Measurements from ENCODE around the gene YIF1A.
A peak's percentile ranks its signal among the peaks of the same experiment; 100 is the strongest.
"Not testable (repeated sequence)": the region's sequence is repeated elsewhere in the genome, so short reads cannot be mapped to it uniquely, and the experiment has no call there.

YIF1A gene

DNA sequence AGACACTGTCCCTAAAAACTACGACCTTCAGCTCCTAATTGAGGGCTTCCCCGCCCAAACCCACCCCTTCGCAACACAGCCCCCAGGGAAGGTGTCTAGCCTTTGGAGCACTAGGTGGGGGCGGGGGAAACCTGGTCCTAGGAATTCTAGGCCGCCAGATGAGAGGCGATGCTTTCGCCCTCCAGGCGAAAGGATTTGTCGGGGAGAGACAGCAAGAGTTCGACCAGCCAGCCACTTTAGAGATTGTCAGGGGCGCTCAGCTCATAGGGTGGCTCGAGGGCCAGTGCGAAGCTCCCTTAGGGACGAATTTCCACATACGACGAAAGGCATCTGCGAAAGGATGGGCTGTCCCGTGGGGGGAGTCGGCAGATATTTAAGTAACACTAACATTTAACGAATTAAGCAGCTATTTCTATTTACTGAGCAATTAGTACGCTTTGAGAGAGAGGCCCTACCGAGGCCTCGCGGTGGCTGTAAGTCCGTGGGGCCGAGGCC lies 22.6 kb upstream of the YIF1A start:
- peak in 1 of 2 experiments; percentile 84 for DNase-seq

GRCh38 chr11:66310803-66311440 lies 22.0 kb upstream of the YIF1A start:
- not testable (repeated sequence) for DNase-seq

GRCh38 chr11:66310324-66310723 lies 21.4 kb upstream of the YIF1A start:
- DNase-seq, result no peak

DNA sequence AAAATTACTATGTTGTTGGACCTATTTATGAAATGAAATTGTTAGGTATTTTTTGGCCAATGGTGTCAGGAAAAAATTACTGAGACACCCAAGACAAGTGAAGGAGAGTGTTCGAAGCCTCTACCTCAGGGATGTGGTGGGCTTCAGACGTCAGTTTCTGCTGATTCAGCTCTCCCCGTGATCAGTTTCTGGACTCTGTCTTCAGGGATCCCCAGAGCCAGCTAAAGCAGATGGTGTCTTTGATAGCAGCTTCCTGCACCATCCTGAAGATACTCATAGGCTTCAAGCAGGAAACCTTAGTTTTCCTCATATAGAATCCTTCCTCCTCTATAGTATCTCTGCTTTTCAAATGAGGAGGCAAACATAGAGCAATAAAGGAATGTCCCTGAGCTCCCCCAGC lies 20.5 kb upstream of the YIF1A start:
- no peak for DNase-seq

GRCh38 chr11:66302656-66303055 lies 13.7 kb upstream of the YIF1A start:
- no peak for DNase-seq

- DNase-seq, result no peak
These were observed 10.2 kb upstream of the YIF1A start for GRCh38 chr11:66299186-66299585.

DNA sequence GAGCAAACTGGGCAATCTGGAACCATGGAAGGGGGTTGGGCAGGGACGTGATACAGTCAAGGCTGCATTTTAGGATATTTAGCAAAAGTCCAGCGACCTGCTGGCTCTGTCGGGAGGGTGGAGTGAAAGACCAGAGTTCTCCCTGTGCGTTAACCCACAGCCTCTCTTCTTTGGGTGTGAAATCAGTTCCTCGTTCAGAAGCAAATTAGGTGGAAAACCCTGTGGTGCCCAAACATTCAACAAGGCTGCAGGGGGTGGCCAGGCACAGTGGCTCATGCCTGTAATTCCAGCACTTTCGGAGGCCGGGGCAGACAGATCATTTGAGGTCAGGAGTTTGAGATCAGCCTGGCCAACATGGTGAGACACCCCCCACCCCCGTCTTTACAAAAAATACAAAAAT lies 8.7 kb upstream of the YIF1A start:
- no peak for DNase-seq

- DNase-seq, result no peak
These were observed 6.0 kb upstream of the YIF1A start for GRCh38 chr11:66294626-66295620.

- no peak for DNase-seq
These were observed 5.1 kb upstream of the YIF1A start for GRCh38 chr11:66293777-66294625.

GRCh38 chr11:66293352-66293751 lies 4.4 kb upstream of the YIF1A start:
- DNase-seq, result no peak

DNA sequence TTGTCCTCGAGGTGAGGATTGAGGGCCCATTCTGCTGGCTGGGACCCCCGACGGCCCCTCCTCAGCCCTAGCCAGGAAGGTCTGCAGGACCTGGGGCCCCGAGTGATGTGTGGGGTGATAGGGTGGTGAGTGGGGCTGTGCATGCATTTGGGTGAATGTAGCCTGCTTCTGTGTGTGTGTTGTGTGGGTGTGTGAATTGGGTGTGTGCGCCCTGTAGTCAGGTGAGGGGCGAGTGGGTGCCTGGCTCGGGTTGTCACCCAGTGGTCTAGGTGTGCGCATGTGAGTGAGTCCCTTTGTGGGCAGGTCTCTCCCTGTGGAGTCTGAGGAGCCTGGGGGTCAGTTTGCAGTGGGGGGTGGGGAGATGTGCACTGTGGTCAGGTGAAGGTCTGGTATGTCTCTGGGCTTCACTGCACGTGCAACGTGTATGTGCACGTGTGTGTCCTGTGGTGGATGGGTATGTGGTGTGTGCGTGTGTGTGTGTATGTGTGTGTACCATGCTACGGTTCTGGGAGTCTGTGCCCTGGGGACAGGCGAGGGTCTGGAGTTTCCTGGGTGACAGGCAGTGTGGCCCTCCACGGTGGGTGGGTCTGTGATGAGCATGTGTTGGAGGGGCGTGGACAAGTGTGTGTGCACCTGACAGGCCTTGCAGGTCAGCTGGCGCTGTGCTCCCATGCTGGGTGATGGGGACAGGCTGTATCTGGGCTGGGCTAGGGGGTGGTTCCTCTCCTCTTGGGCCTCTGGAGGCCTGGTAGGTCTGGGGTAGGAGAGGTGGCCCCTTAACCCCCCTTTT lies 3.8 kb upstream of the YIF1A start:
- no peak for DNase-seq

DNA sequence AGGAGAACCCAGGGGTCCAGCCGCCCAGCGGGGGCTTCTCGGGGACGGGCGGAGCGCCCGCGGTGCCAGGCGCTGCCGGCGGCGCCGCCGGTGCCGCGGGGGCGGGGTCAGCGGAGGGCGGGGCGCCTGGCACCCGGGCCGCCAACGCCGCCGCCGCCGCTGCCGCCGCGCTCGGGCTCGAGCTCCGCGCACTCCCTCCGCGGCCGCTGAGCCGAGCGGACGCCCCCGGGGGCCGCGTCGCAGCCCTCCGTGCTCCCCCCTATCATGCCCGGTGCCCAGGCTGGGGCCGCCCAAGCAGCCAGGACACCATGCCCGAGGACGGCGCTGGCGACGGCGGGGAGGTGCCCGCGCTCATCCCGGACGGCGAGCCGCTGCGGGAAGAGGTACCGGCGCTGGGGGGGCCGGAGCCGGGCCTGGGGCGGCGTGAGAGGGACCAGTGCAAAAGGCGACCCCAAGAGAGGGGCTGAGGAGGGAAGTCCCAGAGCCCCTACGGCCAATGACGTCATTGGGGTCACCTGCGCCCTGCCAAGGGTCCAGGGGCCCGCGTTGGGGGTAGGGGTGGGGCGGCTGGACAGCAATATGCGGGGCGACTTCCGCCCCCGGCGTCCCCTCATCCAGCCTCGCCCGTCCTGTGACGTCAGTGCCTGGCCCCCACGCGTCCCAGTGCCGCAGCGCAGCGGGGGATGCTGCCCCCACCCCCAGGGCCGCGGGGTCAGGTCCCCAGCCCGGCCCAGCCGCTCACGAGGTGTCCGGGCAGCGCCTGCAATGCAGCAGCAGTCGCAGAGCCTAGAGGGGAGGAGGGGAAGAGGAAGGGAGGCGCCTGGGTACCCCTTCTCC lies 3.0 kb upstream of the YIF1A start, which contains the start of gene TMEM151A:
Gene TMEM151A (plus strand): TSS at position 189 of the 837 bp plus-strand sequence. CDS start 120 bp downstream, at position 309.
- no peak for DNase-seq

DNA sequence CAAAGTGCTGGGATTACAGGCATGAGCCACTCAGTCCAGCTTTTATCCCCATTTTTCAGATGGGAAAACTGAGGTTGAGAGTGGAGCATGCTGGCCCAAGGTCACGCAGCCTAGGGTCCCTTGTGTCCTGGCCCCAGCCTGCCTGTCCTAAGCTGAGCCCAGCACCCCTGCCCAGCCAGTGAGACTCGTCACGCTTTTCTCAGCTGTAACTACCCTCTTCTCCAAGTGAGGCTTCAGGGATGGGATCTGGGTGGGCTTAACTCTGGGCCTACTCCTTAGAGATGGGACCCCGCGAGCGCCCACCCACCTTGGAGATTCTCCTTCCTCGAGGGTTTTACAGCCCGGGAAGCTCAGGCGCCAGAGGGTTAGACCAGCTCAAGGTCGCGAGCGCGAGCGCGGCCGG lies 2.4 kb upstream of the YIF1A start:
- no peak for DNase-seq

DNA sequence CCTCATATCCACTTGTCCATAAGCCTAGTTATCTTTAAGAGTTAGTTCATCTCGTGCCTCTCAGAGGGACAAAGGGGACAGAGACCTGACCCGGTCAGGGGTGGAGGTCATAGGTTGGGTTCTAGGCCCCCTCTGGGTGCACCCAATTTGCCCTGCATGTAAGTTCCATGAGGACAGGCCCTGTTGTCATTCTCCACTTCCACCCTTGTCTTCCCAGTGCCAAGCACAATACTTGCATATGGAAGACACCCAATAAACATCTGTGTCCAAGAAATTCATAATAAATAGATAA lies 1.3 kb upstream of the YIF1A start:
- no peak for DNase-seq

- DNase-seq, result peak; percentile 71 to 77
These were observed 796 bp upstream of the YIF1A start for GRCh38 chr11:66289548-66290329.

DNA sequence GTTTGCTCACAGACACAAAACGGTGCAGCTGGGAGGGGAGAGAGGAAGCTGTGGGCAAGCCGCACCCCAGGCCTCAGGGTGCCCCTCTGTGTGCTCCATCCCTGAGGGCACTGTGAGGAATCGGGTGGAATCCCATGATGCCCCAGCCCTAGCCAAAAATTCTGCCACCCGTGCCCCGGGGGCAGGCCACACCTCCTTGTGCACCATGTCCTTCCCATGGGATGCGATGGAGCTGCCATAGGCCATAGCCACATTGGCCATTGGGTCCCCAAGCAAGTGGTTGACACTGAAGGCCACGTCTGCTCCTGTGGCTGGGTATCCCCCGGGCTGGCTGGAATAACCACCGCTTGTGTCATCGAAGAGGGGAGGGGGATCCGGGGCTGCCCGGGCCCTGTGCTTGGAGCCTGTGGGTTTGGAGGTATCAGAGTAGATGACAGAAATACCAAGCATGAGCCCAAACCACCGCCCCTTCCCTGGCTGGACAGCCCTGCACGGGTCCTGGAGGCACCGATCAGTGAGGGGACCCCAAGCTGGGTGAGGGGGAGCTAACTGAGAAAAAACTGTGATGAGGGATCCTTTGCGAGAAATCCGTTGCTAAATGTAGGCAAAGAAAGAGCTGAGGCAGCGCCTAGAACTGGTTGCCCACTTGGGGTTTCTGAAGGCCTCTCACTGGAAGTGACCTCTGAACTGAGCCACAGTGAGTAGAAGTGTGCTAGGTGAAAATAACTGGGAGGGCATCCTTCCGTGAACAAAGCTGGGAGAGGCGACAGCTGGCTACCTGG lies 863 bp downstream of the YIF1A start:
- DNase-seq, result no peak

GRCh38 chr11:66287211-66287888 lies 1.6 kb downstream of the YIF1A start:
- no peak for DNase-seq

- DNase-seq, result no peak
These were observed 2.2 kb downstream of the YIF1A start for GRCh38 chr11:66286699-66287098.
